RWPE1 (cell line): ENCODE results near the gene ABCG2.

Experiments used
- CTCF ChIA-PET: fragments of 350-600 bp; sonication (Branson Sonifier 250); formaldehyde crosslinking; extraction: SDS; loops from one replicate; lab custom pipeline; 2021; lab: Yijun Ruan, JAX
- POLR2A ChIA-PET: fragments of 400-600 bp; formaldehyde crosslinking; extraction: SDS; loops from one replicate; lab custom pipeline; 2020; ENCODE audit warnings: antibody characterized with exemption; ENCODE audit not compliant: low non-redundant PET; lab: Yijun Ruan, JAX
- DNase-seq: peaks from one replicate; pipeline ENCODE4 v3.0.0; 2012; ENCODE audit warnings: low spot score
- H3K27ac ChIP-seq: fragments of 450-650 bp; 2 replicates; pipeline ENCODE4 v1.5.1; 2017
- CTCF ChIP-seq: fragments of 450-650 bp; conservative IDR thresholded peaks from 2 replicates; pipeline ENCODE4 v1.5.1; 2017; ENCODE audit warnings: low read depth, mild to moderate bottlenecking

The ABCG2 gene

DNA sequence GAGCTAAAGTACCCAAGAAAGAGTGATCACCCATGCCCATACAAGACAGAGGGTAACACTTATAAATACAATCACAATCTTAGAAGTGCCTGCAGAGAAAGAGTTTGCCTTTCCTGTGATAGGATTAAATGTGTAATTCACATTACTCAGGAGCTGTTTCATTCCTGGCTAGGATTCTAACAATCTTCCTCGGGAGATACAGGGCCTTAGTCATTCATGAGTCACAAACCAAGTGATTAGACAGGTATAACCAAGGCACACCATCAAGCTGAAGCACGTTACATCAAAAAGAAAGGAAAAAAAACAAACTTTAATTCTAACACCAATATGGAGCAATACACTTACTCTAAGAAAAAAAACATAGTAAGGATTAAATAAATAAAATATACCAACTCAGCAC lies 14.9 kb downstream of the ABCG2 start:
- no peak overlapping the region for H3K27ac ChIP-seq
- DNase-seq: peak; percentile 92
- no peak for TF ChIP-seq CTCF
- POLR2A ChIA-PET: no interaction called here
- CTCF ChIA-PET: interaction anchor here (0.5 to 0.8 kb wide), 4 partner anchors 27 to 696 kb away, joined by 3 to 6 read pairs (median 4); no protein-coding TSS in a partner anchor

DNA sequence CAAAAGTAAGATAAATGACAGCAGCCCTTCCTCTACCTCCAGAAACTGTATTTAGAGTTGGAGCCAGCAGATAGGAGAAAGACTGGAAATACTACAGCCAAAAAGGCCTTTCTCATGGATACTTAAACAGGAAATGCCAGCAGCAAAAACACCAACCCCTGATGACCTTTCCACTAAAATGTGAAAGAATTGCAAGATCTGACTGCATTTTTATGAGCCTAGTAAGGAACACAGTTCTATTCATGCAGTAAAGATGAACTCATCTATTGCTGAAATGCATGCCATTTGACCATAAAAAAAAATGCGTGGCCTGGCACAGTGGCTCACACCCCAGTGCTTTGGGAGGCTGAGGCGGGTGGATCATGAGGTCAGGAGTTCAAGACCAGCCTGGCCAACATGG lies 19.9 kb downstream of the ABCG2 start:
- POLR2A ChIA-PET: no interaction called here
- peak overlapping the region; percentile 55 for H3K27ac ChIP-seq
- CTCF ChIA-PET: no interaction called here
- DNase-seq: peak; percentile 46
- TF ChIP-seq CTCF: no peak

- no peak overlapping the region for H3K27ac ChIP-seq
- POLR2A ChIA-PET: no interaction called here
- CTCF ChIA-PET: no interaction called here
- no peak for DNase-seq
- TF ChIP-seq CTCF: no peak
These were observed 21.3 kb downstream of the ABCG2 start for GRCh38 chr4:88137112-88137511.

DNA sequence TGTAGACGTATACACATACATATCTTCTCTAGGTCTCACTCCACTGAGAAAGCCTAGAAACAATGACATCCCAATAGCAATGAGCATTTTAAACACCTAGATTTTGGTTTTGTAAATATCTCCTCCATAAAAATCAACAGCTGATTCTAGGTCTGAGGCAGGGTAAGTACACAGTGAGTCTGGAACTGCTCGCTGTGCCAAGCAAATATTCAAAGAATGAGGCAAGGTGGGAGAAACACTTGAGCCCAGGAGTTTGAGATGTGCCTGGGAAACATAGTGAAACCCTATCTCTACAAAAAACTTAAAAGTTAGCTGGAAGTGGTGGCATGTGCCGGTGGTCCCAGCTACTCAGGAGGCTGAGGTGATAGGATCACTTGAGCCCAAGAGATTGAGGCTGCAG lies 22.2 kb downstream of the ABCG2 start:
- H3K27ac ChIP-seq: no peak overlapping the region
- TF ChIP-seq CTCF: no peak
- CTCF ChIA-PET: no interaction called here
- no peak for DNase-seq
- POLR2A ChIA-PET: no interaction called here

DNA sequence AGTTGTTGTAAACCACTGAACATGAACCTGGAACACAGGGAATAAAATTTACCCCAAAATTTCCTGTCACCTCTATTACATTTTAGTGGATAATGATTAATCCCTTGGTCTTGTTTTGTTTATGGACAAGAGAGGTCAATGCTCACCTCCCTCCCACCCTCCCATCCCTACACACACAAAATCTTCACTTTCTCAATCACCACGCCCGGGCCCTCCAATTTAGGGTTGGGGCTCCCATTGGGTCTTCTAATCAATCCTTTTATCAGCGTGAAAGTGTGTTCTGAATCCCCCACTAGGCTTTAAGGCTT lies 23.1 kb downstream of the ABCG2 start:
- ChIA-PET CTCF (no interaction called here), POLR2A (no interaction called here)
- TF ChIP-seq CTCF: no peak
- no peak for DNase-seq
- H3K27ac ChIP-seq: no peak overlapping the region

GRCh38 chr4:88134536-88135355 lies 23.7 kb downstream of the ABCG2 start:
- ChIA-PET CTCF (interaction anchor here (0.6 kb wide), 1 partner anchor 267 kb away, joined by 4 read pairs; no protein-coding TSS in a partner anchor), POLR2A (no interaction called here)
- no peak for TF ChIP-seq CTCF
- no peak for DNase-seq
- H3K27ac ChIP-seq: no peak overlapping the region
